ENCODE results near the gene GNAZ.

GRCh38 chr22:23121424-23121823 lies 51.1 kb downstream of the GNAZ start:
- TF ChIP-seq CTCF (IDR thresholded peaks at IDR 0.05) (no peak), POLR2A (IDR thresholded peaks at IDR 0.05) (no peak)
